Stimulated activated CD4-positive, alpha-beta T cell treated with anti-CD3 and anti-CD28 coated beads, Interleukin-1b, Interleukin-23, amount 100 ng/mL, for 24 hours (primary cell): Measurements from ENCODE around the gene AFF3.
"Not testable (repeated sequence)": the region's sequence is repeated elsewhere in the genome, so short reads cannot be mapped to it uniquely, and the experiment has no call there.

Experiments
- DNase-seq, 4 experiments: peaks; one replicate each; pipeline ENCODE4 v3.0.0-alpha.2; 2020; ENCODE audit warnings: low read depth in 4 of 4, low spot score in 1 of 4

The AFF3 gene

DNA sequence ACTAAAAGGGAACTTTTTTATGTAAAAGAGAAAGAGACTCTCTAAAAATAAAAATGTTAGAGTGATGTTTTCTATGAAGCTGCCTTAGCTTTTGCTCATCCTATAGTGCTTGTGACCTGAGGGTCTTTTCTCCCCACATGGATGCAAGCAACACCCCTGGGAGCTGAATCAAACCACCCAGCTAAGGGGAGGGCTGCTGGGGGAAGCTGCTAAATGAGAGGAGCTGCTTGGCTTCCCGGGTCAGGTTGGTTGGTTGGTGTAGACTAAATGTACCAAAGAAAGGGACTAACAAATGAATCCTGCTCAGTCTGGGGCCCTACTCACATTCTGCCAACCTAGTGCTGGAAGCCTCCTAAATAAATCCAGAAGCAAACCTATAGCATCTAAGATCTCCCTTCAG is 35.0 kb downstream of the AFF3 start:
- DNase-seq = no peak

DNA sequence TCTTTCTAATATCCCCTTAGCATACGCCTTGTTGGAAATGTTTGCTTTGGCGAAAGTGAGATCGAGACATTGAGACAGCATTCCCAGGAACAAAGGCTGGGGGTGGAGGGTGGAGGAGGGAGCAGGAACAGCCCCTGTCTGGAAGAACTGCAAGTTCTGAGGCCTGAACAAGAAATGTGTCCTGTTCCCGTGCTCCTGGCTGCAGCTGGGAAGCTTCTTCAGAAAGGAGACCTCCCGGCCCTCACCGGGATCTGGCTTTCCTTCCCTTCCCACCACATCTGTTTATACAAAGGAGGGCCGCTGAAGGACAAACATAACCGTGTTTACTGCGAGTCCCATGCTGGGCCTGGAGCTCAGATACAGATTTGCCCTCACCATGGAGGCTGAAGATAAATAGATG is 35.9 kb downstream of the AFF3 start:
- no peak for DNase-seq

DNA sequence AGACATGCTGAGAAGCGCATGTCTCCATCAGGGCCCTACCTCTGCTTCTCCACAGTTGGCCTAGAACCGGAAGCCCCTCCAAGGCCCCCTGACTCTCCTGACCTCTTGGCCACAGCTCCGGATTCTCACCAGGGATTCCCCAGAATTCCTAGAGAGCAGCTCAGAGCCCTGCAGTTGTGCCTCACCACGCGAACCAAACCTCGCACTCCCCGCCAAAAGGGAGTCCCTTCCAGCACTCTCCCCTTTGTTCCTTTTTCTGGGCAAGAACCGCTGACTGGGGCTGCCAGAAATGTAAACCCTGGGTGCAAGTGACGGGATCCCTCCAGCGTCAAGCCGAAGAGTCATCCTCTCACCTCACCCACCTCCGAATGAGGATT is 36.7 kb downstream of the AFF3 start:
- DNase-seq = no peak

DNA sequence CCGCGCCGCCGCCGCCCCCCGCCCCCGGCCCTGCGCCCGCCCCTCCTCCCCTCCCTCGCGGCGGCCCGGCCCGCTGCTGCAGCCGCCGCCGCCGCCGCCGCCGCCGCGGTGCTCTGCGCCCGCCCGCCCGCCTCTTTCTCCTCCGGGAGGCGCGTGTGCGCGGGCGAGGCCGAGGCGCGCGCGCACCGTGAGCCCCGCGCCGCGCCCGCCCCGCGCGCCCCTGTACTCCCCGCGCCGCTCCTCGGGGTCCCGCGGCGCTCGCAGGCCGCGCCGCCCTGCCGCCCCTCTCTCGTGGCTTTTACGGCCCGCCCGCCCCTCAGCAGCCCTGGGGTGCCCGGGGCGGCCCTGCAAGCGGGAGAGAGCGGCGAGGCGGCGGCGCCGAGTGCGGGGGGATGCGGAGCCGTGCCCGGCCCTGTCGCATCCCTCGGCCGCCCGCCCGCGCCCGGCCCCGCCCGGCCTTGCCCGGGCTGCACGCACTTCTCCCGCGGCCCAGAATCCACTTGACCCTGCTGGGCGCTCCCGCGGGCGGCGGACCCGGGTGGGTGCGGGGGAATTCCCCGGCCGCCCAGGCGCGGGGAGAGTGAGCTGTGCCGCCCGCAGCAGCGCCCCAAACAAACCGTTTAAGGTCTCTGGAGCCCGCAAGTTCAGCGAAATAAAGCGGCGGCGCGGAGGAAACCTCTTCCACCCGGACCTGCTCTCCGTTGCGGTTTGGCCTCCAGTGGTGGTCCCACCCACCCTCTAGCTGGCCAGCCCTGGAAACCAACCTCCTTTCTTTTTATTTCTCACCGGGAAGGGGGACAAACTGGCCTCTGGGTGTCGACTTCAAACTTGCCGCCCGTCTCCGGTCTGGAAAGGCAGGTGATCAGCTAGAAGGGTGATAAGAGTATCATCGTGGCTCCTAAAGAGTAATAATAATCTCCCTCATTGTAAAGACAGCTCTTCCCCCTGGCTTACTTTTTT is 37.4 kb downstream of the AFF3 start:
- DNase-seq = no peak

DNA sequence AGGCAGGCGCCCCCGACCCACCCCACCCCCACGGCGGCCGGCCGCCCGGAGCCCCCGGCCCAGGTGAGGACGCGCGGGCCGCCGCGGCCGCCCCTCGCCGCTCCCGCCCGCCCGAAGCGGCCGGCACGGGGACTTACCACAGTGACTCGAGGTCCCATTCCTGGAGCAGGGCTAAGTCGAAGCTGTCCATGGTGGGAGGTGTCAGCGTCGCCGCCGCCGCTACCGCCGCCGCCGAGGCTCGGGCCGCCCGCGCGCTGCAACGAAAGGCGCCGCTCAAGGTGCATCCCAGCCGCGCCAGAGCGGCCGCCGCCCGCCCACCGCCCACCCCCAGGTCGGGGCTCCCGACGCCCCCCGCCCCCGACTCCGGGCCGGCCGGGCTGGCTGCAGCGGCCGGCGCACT is 38.1 kb downstream of the AFF3 start:
- DNase-seq = not testable (repeated sequence)

DNA sequence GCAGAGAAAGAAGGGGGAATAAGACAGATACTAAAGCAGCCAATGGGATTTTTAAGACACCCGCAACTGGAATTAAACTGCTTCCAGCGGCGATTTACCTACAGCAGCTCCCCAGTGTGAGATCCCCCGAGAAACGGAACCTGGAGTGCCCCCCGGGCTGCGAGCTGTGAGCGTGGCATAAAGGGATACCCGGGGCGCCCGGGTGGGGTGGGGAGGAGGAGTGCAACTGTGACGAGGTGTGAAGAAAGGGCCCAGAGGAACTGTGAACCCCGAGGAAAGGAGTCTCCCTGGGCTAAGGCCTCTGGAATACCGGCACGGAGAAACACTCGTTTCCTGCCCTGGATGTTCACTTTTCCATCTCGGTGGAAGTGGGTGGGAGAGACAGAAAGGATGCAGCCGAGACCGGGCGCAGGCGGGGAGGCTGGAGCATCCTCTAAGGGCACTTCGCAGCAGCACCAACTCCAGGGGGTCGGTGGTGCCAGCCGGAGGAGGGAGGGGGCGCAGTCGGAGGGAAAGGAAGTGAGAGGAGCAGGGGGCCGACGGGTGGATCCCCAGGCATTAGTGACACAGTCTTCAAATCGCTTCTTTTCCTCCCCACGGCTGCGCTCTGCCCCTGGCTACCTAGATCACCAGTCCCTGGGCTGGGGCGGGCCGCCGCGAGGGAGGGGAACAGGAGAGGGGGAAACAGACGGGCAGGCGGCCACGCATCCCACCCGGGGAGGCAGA is 38.7 kb downstream of the AFF3 start:
- DNase-seq = not testable (repeated sequence)

DNA sequence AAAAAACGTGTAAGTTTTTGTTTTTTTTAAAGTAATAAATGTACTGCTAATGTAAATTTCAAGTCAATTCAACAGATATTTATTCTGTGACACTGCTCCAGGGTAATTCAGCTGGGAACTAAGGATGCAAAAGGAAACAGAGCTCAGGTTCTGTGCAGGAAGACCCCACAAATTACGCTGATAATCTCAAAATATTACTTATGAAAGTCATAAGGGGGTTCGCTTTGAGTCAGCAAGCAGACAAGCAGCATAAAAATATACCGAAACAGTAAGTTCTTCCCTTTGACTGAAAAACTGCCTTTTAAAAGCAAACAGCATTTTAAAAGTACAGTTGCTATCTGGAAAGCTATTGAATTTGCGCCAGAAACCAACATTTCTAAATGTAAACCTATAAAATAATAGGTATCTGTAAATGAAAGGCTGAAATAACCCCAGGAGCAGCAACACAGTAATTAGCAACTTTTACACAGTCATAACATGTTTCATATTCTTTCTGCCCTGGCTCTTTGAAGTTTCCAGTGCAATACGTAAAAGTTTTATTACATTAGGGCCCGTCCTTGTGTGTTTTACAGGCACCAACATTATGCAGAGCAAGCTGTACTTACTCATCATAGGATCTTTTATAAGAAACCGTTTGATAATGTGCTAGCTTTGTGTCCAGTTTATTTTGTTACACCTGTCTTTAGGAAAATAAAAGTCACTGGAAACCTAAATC is 39.8 kb downstream of the AFF3 start:
- DNase-seq = not testable (repeated sequence)

DNA sequence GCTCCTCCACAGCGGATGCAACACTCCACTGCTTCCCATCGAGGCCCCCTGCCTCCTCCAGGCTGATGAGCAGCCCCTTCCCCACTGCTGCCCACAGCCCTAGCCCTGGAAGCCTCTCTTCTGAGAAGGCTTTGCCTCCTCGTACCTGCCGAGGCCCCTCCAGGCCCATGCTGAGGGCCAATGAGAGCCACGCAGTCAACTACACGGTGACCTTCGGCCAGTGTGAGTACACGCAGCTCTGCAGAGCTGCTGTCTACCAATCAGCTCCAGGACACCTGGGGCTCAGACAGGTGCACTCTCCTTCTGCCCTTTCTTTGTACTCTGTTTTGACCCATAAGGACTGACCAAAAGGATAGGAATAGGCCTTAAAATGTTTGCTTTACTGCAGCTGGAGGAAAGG is 43.5 kb downstream of the AFF3 start:
- not testable (repeated sequence) for DNase-seq

DNA sequence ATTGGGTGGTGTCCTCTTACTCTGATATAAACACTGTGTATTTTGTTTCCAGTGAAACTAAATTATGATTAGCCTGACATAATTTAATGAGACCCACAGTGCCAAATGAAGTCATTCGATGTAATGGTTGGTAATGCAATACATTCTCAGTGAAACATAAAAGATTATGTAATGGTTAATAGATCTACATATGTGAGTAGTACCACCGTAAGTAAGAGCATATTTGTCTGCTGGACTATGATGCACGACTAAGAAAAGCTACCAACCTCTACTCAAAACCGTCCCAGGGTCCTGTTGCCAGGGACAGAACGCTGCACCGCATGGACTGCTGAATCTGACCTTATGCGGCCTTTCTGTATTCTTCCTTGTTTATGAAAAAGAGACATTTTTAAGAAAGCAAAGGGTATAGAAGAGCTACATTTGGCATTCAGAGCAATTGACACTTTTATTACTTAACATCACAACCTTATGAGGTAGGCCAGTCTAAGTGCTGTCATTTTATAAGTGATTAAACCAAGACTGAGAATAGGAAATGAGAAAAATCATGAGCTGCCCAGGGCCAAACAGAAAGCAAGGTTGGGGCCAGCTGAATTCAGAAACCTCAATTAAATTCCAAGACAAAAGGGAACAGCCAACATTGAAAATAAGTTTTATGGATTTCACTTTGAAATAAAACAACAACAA is 44.6 kb downstream of the AFF3 start:
- not testable (repeated sequence) for DNase-seq

DNA sequence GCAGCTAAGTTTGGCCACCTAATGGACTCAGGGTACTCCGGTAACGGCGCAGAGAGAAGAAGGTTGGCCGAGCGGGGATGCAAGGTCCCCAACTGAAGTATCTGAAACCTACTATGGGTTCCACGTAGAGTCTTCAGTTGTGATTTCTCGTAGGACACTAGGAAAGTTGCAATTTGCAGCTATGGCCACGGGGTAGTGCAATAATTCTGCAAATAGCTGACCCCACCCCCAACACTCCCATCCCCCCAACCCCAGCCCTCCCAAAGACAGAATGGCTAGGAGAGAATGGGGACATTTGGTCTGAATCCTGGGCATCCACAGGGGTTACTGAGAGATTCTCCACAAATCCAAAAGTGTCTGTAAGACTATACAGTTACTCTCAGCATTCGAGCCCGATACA is 46.5 kb downstream of the AFF3 start:
- DNase-seq = not testable (repeated sequence)

DNA sequence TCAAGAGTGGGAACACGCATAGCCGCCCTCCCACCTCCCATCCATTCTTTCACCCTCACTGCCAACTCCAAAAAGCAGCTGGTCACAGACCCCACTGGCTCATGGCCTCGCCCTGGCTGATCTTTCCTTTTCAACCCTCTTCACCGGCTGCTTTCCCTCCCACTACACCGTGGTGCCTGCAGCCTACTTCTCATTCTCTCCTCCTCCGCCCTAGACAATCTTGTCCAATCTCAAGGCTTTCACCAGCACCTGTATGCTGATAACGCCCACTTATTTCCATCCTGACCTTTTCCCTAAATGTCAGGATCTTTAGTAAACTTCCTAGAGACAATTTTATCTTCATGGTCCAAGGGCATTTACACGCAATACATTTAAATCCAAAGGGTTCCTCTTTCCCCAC is 50.6 kb downstream of the AFF3 start:
- DNase-seq = not testable (repeated sequence)

DNA sequence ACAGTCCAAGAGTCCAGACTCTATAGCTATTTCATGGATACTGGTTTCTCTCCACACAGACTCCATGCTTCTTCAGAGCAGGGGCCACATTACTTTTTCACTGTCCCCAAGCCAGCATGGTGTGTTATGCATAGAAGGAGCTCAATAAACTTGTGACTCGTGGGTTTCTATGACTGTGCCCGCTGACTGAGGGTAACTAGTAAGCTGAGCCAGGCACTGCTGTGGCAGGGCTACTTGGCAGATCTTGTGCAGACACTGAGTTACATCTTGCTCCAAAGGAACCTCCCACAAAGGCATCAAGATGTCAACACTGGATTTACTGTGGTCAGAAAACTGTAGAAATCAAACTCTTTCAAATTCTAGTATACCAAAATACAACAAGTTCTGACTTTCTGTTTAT is 56.6 kb downstream of the AFF3 start:
- not testable (repeated sequence) for DNase-seq

DNA sequence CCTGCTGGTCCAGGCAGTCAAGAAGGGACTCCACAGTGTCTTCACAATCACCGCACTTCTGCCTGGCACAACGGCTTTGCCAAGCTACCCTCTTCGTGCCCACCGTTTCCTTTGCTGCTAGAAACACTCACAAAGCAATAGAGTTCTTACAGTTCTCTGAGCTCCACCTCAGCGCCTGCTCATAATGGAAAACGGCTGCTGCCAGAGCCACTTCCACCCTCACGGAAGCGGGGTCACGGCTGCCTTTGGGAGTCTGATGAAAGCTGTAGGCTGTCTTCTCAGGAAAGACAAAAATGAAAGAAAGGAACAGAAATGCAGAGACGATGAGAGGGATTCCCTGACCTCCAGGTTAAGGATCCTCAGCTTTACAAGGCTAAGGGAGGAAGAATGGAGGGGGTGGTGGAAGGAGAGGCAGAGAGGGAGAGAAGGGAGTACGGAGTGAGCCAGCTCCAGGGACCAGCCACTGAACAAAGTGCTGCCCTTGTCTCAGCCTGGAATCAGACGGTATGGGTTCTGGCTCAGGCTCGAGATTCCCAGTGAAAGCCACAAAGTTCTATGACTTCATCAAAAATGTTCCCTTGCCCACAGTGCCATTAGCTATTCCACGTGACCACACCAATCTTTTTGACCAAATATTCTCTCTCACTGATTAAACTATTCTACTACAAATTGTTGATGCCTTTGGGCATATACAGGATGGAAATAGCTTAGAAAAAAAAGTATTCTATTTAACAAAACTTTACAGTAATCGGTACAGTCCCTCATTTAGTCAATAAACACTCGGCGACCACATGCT is 58.8 kb downstream of the AFF3 start:
- not testable (repeated sequence) for DNase-seq

DNA sequence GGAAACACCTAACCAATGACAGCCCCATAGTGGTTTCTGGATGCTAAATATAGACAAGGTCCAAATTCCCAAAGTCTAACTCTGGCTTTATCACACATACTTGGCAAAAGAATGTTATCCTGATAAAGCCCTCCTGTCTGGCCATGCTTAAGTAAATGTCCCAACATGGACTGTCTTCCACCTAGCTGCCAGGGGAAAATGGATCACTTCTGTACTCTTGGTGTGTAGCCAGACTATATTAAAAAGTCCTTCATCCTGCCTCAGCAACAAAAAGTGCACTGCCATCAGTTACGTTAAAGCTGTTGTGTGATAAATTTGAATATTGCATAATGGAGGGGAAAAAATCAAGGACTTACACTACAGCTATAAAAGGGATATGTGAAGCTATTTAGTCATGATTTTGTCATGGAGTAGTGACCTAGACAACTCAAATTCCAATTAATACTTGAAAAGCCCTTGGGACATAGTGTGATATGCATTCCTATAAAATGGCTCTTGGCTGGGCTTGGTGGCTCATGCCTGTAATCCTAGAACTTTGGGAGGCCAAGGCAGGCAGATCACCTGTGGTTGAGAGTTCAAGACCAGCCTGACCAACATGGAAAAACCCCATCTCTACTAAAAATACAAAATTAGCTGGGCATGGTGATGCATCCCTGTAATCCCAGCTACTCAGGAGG is 60.0 kb downstream of the AFF3 start:
- DNase-seq = not testable (repeated sequence)

DNA sequence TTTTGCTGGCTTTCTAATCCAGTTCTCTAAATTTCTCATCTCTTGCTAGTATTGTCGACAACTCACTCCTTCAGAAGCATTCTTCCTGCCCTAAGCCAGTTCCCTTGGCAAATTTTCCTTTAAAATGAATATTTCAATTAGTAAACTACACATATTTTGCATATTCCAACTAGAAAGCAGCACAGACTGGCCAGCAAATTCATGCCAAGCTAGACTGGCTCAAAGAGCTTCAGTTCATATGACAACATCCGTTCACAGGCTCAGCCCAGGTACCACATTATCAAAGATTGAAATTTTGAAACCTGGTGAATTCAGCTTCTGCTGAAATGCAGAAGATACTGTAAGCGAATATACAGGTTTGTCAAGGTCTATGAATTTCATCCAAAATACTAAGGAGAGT is 64.5 kb downstream of the AFF3 start:
- no peak for DNase-seq

DNA sequence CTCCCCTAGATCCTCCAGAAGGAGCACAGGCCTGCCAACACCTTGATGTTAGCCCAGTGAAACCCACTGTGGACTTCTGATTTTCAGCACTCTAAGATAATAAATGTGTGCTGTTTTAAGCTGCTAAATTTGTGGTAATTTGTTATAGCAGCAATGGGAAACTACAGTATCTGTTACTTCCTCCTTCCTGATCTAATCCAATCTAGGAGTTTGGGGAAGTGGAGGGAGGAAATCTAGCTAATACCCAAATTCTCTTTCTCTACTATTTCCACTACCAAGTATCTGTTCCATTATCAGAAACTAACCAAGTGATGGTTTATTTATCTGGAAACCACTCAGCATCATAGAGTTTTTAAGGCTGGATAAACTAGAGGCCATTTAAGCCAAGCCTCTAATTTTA is 64.9 kb downstream of the AFF3 start:
- no peak for DNase-seq

DNA sequence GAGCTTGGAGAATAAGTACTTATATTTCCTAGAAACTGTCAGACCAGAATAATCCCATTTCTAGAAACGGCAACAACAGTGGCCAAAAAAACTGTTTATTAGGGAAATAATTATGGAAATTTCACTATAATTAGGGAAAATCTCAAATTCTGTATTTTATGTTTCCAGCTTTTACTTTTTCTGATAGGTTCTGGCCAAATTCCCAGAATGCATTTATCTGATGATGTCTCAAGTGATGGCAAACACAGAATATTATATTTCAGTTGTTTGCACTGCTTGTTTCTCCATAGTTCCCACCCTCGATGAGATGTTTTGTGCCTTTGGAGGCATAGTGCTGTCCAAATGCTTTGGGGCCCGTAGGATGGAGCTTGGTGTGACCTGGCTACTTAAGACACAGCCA is 66.9 kb downstream of the AFF3 start:
- DNase-seq = no peak

DNA sequence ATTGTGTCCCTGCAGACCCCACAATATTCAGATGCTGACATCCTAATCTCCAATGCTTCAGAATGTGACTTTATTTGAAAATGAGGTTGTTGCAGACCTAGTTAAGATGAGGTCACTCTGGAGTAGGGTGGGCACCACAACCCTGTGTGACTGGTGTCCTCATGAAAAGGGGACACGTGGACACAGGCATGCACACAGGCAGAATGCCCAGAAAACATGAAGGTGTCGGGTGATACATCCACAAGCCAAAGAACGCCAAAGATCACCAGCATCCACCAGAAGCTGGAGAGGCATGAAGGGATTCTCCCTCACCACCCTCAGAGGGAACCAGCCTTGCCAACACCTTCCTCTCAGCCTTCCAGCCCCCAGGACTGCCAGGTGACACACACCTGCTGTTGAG is 69.3 kb downstream of the AFF3 start:
- DNase-seq = no peak

DNA sequence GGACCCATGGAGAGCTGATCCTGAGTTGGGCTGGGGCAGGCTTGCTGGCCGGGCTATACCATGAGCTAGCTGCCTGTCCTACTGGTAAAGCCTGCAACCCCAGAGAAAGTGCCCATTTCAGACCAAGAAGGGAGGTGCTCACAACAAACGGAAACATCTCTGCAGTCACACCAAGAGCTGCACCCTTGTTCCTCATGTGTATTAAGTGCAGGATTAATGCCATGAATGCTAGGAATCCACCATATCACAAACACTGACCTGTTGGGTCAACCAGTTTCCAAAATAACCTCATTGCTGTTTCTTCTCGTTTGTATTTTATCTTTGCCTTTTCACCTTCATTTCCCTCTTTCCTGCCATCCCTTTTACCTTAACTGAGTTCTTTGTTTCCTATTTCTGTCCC is 69.9 kb downstream of the AFF3 start:
- DNase-seq = no peak
